ENCODE data around the gene PEAK3.

Gene PEAK3, protein sequence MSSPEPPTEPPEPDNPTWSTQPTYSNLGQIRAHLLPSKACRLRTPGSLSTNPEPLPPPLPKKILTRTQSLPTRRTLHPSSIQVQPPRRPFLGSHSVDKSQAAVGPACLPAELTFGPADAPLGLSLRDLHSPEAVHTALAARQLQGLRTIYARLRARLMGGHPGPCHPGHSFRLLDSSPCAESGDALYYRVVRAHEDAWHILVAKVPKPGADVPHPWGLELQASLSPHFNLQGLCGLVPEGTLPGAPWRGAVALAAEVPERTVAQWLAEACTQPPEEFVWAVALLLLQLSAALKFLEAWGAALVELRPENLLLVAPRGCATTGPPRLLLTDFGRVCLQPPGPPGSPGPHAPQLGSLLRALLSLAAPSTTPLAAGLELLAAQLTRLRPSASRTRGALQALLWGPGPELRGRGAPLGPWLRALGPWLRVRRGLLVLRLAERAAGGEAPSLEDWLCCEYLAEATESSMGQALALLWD

DNA sequence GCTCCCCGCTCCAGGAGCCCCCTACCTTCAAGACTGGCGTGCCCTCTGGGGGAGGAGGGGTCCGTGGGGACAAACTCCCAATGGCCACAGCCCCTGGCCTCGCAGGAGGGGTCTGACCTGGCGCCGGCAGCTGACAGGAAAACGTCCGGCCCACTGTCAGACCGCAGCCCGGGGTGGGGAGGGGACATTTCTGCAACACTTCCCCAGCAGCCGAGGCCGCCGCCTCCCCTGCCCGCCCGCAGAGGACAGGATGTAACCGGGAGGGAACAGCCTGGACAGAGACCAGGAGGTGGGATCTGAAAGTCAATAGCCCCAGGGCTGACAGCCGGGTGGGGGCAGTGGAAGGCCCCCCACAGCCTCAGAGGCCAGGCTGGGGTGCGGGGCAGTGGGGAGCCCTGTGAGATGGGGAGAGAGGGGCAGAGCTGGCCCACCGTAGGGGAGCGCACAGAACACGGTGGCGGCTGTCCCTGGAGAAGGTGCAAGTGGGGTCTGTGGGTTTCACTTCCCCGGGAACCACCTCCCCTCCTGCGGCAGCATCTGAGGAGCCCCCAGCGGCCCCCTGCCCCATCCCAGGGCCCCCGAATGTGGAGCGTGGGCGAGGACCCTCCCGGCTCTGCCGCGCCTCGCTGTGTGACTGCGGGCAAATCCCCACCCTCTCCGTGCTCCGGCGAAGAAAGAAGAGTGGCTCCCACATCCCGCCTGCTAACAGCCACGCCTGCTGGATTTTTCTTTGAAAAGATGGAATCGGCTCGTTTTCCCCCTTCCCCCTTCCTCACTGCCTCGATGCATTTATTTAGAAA, at the start of gene PEAK3:
Gene PEAK3 (minus strand): TSS at position 114 of the 800 bp plus-strand sequence. CDS start 1,244 bp downstream, outside the sequence.
- in situ Hi-C loops (cut with HindIII; ENCODE audit: low pct_unique_long_range_greater_than_20kb, low sequenced_read_pairs) = no loop called here
- DNase-seq (ENCODE audit: low read depth in 1 of 2, low spot score in 1 of 2) = no peak
- TF ChIP-seq JUND (IDR thresholded peaks at IDR 0.05; ENCODE audit: low read depth) = no peak

DNA sequence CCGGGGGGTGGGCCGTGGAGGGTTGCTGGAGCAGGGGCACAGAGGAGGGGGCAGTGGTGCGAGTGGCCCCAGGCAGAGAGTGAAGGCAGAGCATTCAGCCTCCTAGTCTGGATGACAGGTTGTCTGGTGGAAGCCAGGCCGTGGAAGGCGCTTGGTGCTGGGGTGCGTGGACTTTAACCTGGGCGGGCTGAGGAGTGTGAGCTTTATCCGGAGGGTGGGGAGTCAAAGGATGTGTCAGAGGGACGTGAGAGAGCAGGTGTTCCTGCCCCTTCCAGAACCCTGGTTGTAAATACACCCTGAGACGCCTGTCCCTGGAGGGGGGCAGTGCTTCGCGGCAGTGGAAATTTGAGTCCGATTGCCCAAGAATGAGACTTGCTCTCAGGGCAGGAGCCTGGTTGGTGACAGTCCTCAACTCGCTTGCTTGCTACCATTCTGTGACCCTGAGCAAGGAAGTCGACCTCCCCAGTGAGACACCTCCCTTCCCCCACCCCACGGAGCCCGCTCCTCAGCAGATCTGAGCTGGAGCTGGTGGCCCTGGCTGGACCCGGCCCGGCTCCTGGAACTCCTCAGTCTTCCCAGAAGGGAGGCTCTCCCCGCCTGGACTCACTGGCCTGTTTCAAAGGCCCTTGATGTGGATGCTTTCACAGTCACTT, 48.8 kb upstream of the PEAK3 start:
- no peak for TF ChIP-seq JUND (IDR thresholded peaks at IDR 0.05; ENCODE audit: low read depth)
- in situ Hi-C loops (cut with HindIII; ENCODE audit: low pct_unique_long_range_greater_than_20kb, low sequenced_read_pairs) = no loop called here
- no peak for DNase-seq (ENCODE audit: low read depth in 1 of 2, low spot score in 1 of 2)

DNA sequence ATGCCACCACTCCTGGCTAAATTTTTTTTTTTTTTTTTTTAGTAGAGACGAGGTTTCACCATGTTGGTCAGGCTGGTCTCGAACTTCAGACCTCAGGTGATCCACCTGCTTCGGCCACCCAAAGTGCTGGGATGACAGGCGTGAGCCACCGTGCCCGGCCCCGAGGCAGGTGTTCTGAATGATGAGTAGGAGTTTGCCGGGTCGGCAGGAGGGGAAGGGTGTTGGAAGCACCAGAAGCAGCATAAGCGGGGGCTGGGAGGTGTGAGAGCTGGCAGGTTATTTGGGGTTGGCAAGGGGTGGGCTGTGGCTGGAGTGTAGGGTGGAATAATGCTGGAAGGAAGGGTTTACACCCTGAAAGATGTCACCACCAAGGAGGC, 48.3 kb upstream of the PEAK3 start:
- in situ Hi-C loops (cut with HindIII; ENCODE audit: low pct_unique_long_range_greater_than_20kb, low sequenced_read_pairs) = no loop called here
- TF ChIP-seq JUND (IDR thresholded peaks at IDR 0.05; ENCODE audit: low read depth) = no peak
- DNase-seq (ENCODE audit: low read depth in 1 of 2, low spot score in 1 of 2) = no peak

DNA sequence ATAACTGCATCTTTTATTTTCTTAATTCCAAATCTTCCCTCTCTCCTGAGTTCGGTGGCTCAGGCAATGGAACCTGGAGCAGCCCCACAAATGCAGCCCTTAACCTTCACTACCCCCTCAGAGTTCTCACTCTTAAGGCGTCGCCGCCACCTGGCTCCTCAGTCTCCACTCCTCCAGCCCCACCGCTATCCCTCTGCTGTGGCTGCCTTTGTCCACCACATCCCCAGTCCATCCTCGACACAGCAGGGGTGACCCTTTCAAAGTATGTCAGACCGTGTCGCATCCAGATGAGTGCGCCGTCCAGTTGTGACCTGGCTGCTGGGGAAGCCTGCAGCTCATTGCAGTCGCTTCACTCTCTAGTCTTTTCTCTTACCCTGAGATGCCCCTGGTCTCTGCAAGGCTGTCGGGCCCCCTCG, 47.5 kb upstream of the PEAK3 start:
- in situ Hi-C loops (cut with HindIII; ENCODE audit: low pct_unique_long_range_greater_than_20kb, low sequenced_read_pairs) = no loop called here
- TF ChIP-seq JUND (IDR thresholded peaks at IDR 0.05; ENCODE audit: low read depth) = no peak
- DNase-seq (ENCODE audit: low read depth in 1 of 2, low spot score in 1 of 2) = no peak

DNA sequence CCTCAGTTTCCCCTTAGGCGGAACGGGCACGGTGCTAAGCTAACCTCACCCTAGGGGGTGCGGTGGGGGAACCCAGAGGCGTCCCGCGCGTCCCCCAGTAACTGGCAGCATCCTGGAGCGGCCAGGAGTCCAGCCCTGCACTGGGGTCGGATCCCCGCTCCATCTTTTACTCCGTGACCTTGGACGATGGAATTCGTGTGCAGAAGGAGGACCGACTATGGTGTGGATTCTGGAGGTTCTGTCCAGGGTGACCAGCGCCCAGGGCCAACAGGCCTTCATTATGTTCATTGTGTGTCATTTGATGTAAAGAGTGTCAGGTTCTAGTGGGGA, 47.1 kb upstream of the PEAK3 start:
- no peak for TF ChIP-seq JUND (IDR thresholded peaks at IDR 0.05; ENCODE audit: low read depth)
- in situ Hi-C loops (cut with HindIII; ENCODE audit: low pct_unique_long_range_greater_than_20kb, low sequenced_read_pairs) = no loop called here
- DNase-seq (ENCODE audit: low read depth in 1 of 2, low spot score in 1 of 2) = no peak

DNA sequence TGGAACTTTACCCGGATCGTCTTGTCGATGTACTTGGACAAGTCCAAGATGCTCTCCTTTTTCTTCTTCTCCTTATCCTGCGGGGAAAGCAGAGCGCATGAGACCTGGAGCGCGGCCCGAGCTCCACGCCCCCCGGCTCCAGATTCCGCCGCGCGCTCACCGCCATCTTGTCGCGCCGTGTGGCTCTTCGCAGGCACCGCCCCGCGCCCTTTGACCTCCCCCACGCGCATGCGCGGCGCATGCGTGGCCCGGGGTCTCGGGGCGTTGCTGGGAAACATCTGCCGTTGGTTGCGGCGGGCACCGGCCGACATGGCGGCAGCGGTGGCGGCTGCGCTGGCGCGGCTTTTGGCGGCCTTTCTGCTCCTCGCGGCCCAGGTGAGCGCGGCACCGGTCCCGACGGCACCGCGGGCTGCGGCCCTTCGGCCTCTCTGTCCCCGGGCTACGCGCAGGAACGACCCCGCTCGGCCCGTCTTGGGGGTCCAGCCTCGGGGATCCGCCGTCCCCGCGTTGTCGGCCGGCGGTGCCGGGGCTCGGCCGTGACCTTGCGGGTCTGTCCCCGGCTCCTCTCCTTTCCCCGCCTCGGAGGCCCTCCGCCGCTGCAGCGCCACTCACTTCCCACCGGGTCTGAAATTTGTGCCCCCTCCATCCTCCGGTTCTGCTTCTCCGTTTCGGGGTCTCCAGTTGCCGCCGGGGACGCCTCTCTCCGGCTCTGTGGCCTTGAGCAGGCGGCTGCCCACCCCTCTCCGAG, 46.6 kb upstream of the PEAK3 start, which contains the start of the genes LSM7 and SPPL2B:
Gene LSM7 (minus strand): TSS at position 186 of the 748 bp plus-strand sequence. CDS start 20 bp downstream, at position 166.
Gene SPPL2B (plus strand): TSS at position 284 of the 748 bp plus-strand sequence. CDS start 26 bp downstream, at position 310.
- no peak for TF ChIP-seq JUND (IDR thresholded peaks at IDR 0.05; ENCODE audit: low read depth)
- in situ Hi-C loops (cut with HindIII; ENCODE audit: low pct_unique_long_range_greater_than_20kb, low sequenced_read_pairs) = no loop called here
- DNase-seq (ENCODE audit: low read depth in 1 of 2, low spot score in 1 of 2) = peak; percentile 87 to 94

DNA sequence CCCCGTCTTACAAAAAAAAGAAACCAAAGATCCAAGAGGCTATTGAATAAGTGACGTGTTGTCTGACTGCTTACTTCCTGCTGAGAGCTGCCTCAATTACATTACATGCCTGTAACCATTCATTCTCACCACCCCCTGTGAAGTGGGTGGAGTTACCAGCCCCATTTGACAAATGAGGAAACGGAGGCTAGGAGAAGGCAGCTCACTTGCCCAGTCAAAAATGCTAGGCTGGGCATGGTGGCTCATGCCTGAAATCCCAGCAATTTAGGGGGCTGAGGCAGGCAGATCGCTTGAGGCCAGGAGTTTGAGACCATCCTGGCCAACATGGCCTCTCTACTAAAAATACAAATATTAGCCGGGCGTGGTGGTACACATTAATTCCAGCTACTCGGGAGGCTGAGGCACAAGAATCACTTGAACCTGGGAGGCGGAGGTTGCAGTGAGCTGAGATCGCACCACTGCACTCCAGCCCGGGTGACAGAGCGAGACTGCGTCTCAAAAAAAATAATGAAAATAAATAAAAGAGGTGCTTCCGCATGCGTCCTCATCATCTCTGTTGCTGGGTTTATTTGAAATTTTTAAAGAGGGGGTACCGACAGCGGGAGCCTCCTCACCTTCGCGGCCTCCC, 45.9 kb upstream of the PEAK3 start:
- in situ Hi-C loops (cut with HindIII; ENCODE audit: low pct_unique_long_range_greater_than_20kb, low sequenced_read_pairs) = no loop called here
- peak; percentile 75 to 78 for DNase-seq (ENCODE audit: low read depth in 1 of 2, low spot score in 1 of 2)
- no peak for TF ChIP-seq JUND (IDR thresholded peaks at IDR 0.05; ENCODE audit: low read depth)

DNA sequence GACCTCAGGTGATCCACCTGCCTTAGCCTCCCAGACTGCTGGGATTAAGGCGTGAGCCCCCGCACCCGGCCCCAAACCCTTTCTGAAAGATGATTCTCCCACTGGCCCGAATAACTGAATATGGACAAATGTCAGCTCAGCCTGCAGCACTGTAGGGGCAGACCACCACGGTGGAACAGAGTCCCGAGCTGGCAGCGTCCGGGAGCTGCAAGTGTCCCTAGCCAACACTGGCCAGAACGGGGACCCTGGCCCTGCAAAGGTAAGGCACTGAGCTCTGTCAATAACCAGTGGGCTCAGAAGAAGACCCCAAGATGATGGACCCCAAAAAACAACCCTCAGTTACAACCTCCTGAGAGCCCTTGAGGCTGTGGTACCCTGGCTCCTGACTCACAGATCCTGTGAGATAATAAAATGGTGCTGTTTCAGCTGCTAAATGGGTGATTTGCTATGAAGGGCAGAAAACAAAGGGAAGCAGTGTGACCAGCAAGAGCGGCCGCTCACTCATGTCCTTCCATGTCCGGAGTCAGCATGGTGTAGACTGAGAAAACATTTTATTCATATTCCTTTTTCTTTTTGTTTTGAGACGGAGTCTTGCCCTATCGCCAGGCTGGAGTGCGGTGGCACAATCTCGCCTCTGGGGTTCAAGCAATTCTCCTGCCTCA, 44.9 kb upstream of the PEAK3 start:
- TF ChIP-seq JUND (IDR thresholded peaks at IDR 0.05; ENCODE audit: low read depth) = no peak
- no peak for DNase-seq (ENCODE audit: low read depth in 1 of 2, low spot score in 1 of 2)
- in situ Hi-C loops (cut with HindIII; ENCODE audit: low pct_unique_long_range_greater_than_20kb, low sequenced_read_pairs) = no loop called here

DNA sequence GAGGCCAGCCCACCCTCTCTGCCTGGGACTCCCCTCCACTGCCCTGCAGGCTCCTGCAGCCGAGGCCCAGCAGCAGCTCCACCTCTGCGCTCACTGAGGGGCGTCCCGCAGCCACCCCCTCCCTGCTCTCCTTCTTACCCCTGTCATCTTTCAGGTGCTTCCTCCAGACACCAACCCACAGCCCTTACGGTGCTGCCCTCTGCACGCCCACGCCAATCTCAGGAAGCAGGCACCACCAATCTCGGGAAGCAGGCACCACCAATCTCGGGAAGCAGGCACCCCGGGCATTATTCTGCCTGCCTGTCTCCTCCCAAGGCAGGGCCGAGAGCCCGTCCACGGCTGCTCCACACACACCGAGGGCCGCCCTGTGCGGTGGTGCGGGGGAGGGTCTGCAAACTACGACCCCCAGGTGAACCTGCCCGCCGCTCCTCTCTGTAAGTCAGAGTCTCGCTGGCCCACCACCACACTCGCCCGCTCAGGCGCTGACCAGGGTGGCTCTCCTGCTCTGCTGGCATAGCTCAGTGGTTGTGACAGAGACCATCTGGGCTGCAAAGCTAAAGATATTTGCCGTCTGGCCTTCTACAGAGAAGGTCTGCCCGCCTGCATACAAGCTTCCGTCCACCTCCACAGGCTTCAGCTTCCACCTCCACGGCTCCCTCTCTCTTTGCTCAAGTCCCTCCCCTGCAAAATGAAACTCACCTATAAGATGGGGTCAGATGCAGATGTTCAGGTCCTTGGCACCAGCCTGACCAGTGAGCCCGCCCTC, 43.5 kb upstream of the PEAK3 start:
- no peak for TF ChIP-seq JUND (IDR thresholded peaks at IDR 0.05; ENCODE audit: low read depth)
- in situ Hi-C loops (cut with HindIII; ENCODE audit: low pct_unique_long_range_greater_than_20kb, low sequenced_read_pairs) = no loop called here
- DNase-seq (ENCODE audit: low read depth in 1 of 2, low spot score in 1 of 2) = no peak

DNA sequence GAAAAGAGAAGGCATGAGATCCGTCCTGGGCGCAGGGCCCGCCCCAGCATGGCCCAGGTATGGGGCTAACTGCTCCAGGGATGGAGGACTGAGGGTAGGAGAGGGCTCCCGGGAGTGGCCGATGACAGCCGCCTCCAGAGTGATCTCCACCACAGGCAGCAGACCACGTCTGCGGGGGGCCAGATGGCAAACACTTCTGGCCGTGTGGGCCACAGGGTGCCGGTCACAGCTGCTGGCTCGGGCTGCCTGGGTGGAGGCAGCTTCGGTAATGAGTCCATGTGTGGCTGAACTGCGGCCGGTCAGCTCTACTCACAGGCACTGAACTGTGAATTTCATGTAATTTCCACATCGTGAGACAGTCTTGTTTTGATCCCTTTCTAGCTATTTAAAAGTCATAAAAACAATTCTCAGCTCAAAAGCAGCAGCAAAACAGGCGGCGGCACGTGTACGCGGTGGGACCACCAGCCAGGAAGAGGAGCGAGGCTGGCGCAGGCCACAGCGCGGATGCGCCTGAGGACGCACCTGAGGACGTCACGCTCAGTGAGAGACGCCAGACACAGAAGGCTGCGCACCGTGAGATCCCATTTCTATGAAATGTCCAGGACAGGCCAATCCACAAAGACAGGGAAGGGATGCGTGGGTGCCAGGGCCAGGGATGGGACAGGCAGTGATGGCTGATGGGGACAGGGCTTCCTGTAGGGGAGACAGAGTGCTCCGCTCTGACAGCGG, 42.4 kb upstream of the PEAK3 start:
- in situ Hi-C loops (cut with HindIII; ENCODE audit: low pct_unique_long_range_greater_than_20kb, low sequenced_read_pairs) = no loop called here
- no peak for TF ChIP-seq JUND (IDR thresholded peaks at IDR 0.05; ENCODE audit: low read depth)
- no peak for DNase-seq (ENCODE audit: low read depth in 1 of 2, low spot score in 1 of 2)
